Mesenchymal stem cell (in vitro differentiated cells and primary cell): ENCODE data around the gene TMEM150C.
"Not testable (repeated sequence)": the region's sequence is repeated elsewhere in the genome, so short reads cannot be mapped to it uniquely, and the experiment has no call there.

ENCODE experiments used
- DNase-seq: peaks from one replicate; pipeline ENCODE4 v3.0.0-alpha.2; 2013
- H2AFZ ChIP-seq: one replicate; pipeline ENCODE4 v1.6.1; 2013; ENCODE audit warnings: low read depth, mild to moderate bottlenecking, control low read depth, inconsistent platforms, low read length, moderate library complexity
- H2AK5ac ChIP-seq: 2 replicates; pipeline ENCODE4 v1.6.1; 2013; ENCODE audit warnings: low read length, moderate library complexity, mild to moderate bottlenecking, inconsistent platforms; ENCODE audit not compliant: severe bottlenecking
- H2BK120ac ChIP-seq: one replicate; pipeline ENCODE4 v1.6.1; 2013; ENCODE audit warnings: low read depth, mild to moderate bottlenecking, inconsistent platforms, low read length, moderate library complexity
- H2BK12ac ChIP-seq, 2 experiments: one replicate each; pipeline ENCODE4 v1.6.1; 2013; ENCODE audit warnings: inconsistent platforms in 2 of 2, low read length in 2 of 2, mild to moderate bottlenecking in 2 of 2, moderate library complexity in 2 of 2, control low read depth in 1 of 2
- H2BK15ac ChIP-seq: one replicate; pipeline ENCODE4 v1.6.1; 2013; ENCODE audit warnings: mild to moderate bottlenecking, low read depth, inconsistent platforms; ENCODE audit not compliant: poor library complexity, severe bottlenecking
- H2BK5ac ChIP-seq: 2 replicates; pipeline ENCODE4 v1.6.1; 2013; ENCODE audit warnings: low read depth, mild to moderate bottlenecking, low read length, control low read depth, inconsistent platforms; ENCODE audit not compliant: poor library complexity, severe bottlenecking
- H3K14ac ChIP-seq, 2 experiments: one replicate each; pipeline ENCODE4 v1.6.1; 2013; ENCODE audit warnings: inconsistent platforms in 2 of 2, low read length in 2 of 2, control low read depth in 1 of 2, mild to moderate bottlenecking in 1 of 2, moderate library complexity in 1 of 2
- H3K18ac ChIP-seq, 2 experiments: one replicate each; pipeline ENCODE4 v1.6.1; 2013; ENCODE audit warnings: inconsistent platforms in 2 of 2, low read length in 2 of 2, control low read depth in 1 of 2, low read depth in 1 of 2, mild to moderate bottlenecking in 1 of 2
- H3K23ac ChIP-seq, 2 experiments: one replicate each; pipeline ENCODE4 v1.6.1; 2013; ENCODE audit warnings: inconsistent platforms in 2 of 2, low read length in 2 of 2, mild to moderate bottlenecking in 2 of 2, moderate library complexity in 2 of 2, control low read depth in 1 of 2
- H3K27ac ChIP-seq: 2 replicates; pipeline ENCODE4 v1.5.1; 2013; ENCODE audit warnings: mild to moderate bottlenecking, moderate library complexity, low read length, control low read depth, inconsistent platforms; ENCODE audit not compliant: poor library complexity, severe bottlenecking
- H3K27me3 ChIP-seq, 2 experiments: 2 replicates each; pipeline versions ENCODE4 v1.6.1 to v1.7.0; 2013; ENCODE audit warnings: low read length in 2 of 2, mild to moderate bottlenecking in 2 of 2, moderate library complexity in 2 of 2, control low read depth in 1 of 2, inconsistent platforms in 1 of 2; ENCODE audit not compliant: control insufficient read depth in 1 of 2, insufficient read depth in 1 of 2
- H3K36me3 ChIP-seq, 2 experiments: 2 replicates each; pipeline versions ENCODE4 v1.6.1 to v1.7.0; 2013; ENCODE audit warnings: low read length in 2 of 2, control low read depth in 1 of 2, inconsistent platforms in 1 of 2, low read depth in 1 of 2, mild to moderate bottlenecking in 1 of 2; ENCODE audit not compliant: insufficient read depth in 2 of 2, control insufficient read depth in 1 of 2
- H3K4ac ChIP-seq, 2 experiments: one replicate each; pipeline ENCODE4 v1.6.1; 2013; ENCODE audit warnings: inconsistent platforms in 2 of 2, low read length in 2 of 2, mild to moderate bottlenecking in 2 of 2, moderate library complexity in 2 of 2, control low read depth in 1 of 2, low read depth in 1 of 2
- H3K4me1 ChIP-seq: 2 replicates; pipeline ENCODE4 v1.6.1; 2013; ENCODE audit warnings: low read depth, low read length, control low read depth; ENCODE audit not compliant: control insufficient read depth, insufficient read depth
- H3K4me2 ChIP-seq: 2 replicates; pipeline ENCODE4 v1.6.1; 2013; ENCODE audit warnings: low read length, mild to moderate bottlenecking, inconsistent platforms; ENCODE audit not compliant: poor library complexity, severe bottlenecking
- H3K4me3 ChIP-seq, 2 experiments: 2 replicates each; pipeline versions ENCODE4 v1.5.1 to v1.7.0; 2013; ENCODE audit warnings: low read length in 2 of 2, mild to moderate bottlenecking in 2 of 2, control low read depth in 1 of 2, low read depth in 1 of 2; ENCODE audit not compliant: insufficient read depth in 1 of 2
- H3K79me1 ChIP-seq: replicated peaks from 2 replicates; pipeline ENCODE4 v1.6.1; 2013; ENCODE audit warnings: mild to moderate bottlenecking, control low read depth, low read length, inconsistent platforms; ENCODE audit not compliant: poor library complexity, severe bottlenecking
- H3K9ac ChIP-seq: 2 replicates; pipeline ENCODE4 v1.7.0; 2013; ENCODE audit warnings: mild to moderate bottlenecking, low read length, moderate library complexity
- H3K9me3 ChIP-seq: 2 replicates; pipeline ENCODE4 v1.7.0; 2013; ENCODE audit warnings: mild to moderate bottlenecking, low read length; ENCODE audit not compliant: control insufficient read depth
- H4K8ac ChIP-seq: one replicate; pipeline ENCODE4 v1.6.1; 2013; ENCODE audit warnings: inconsistent platforms, mild to moderate bottlenecking, low read length, moderate library complexity
- H4K91ac ChIP-seq: one replicate; pipeline ENCODE4 v1.6.1; 2013; ENCODE audit warnings: mild to moderate bottlenecking, low read length, inconsistent platforms
- WGBS: methylation state at CpG from one replicate; pipeline ENCODE4 v1.1.7; 2013; ENCODE audit warnings: mixed read lengths; 5-methylcytosine and 5-hydroxymethylcytosine counted together

The TMEM150C gene

DNA sequence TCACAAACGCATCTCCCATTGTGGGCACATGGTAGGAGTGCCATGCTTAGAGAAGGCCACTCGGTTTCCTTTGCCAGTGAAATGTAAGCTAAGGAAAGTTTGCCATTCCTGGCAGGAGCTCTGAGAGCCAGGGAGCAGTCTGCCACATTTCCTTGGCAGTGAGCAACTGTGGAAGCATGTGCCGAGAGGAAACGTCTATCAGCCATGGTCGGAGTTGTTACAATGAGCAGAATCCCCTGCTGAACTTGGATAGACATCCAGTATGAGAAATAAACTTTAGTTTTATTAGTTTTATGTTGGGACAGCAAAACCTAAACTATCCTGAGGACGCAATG is 80.3 kb downstream of the TMEM150C start:
- Histone ChIP-seq H3K18ac (no peak overlapping the region), H3K4me3 (no peak overlapping the region), H3K4me1 (no peaks in the 10 kb centered on the region), H3K27ac (no peak overlapping the region), H2BK120ac (no peak overlapping the region), H2BK5ac (no peak overlapping the region), H3K9ac (no peak overlapping the region), H3K79me1 (no peaks in the 10 kb centered on the region), H3K36me3 (peaks cover 0 to 8% of the 10 kb centered on the region in 2 experiments), H3K23ac (no peak overlapping the region), H4K91ac (no peak overlapping the region), H3K4me2 (no peak overlapping the region), H2BK15ac (no peak overlapping the region), H3K4ac (no peak overlapping the region), H4K8ac (no peak overlapping the region), H2AK5ac (no peak overlapping the region), H3K14ac (no peak overlapping the region), H2BK12ac (no peak overlapping the region), H3K27me3 (no peaks in the 10 kb centered on the region), H3K9me3 (no peaks in the 10 kb centered on the region), H2AFZ (no peak overlapping the region)
- no peak for DNase-seq
- 95% methylated on average over 5 of the region's 6 CpGs for WGBS

- no peak for DNase-seq
- Histone ChIP-seq H4K8ac (no peak overlapping the region), H3K27ac (no peak overlapping the region), H2AK5ac (no peak overlapping the region), H3K27me3 (no peaks in the 10 kb centered on the region), H3K14ac (no peak overlapping the region), H3K23ac (no peak overlapping the region), H3K79me1 (no peaks in the 10 kb centered on the region), H4K91ac (no peak overlapping the region), H3K36me3 (peaks cover 0 to 8% of the 10 kb centered on the region in 2 experiments), H3K4me3 (no peak overlapping the region), H2BK15ac (no peak overlapping the region), H3K4me1 (no peaks in the 10 kb centered on the region), H3K18ac (no peak overlapping the region), H3K9ac (no peak overlapping the region), H3K4ac (no peak overlapping the region), H3K4me2 (no peak overlapping the region), H2BK120ac (no peak overlapping the region), H2BK12ac (no peak overlapping the region), H3K9me3 (no peaks in the 10 kb centered on the region), H2BK5ac (no peak overlapping the region), H2AFZ (no peak overlapping the region)
- 96% methylated on average over 10 of the region's 10 CpGs for WGBS
Measured at GRCh38 chr4:82480771-82481505, 80.8 kb downstream of the TMEM150C start.

DNA sequence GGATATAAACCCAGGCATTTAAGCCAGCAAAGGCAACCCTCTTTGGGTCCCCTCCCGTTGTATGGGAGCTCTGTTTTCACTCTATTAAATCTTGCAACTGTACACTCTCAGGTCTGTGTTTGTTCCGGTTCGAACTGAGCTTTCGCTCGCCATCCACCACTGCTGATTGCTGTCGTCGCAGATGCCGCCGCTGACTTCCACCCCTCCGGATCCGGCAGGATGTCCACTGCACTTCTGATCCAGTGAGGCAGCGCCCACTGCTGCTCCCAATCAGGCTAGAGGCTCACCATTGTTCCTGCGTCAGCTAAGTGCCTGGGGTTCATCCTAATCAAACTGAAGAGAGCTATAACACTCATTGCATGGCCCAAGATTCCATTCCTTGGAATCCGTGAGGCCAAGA is 82.2 kb downstream of the TMEM150C start:
- Histone ChIP-seq H3K4me3 (no peak overlapping the region), H3K9ac (no peak overlapping the region), H3K36me3 (peaks cover 0 to 8% of the 10 kb centered on the region in 2 experiments), H3K4me2 (no peak overlapping the region), H3K79me1 (no peaks in the 10 kb centered on the region), H3K23ac (no peak overlapping the region), H3K27me3 (no peaks in the 10 kb centered on the region), H3K18ac (no peak overlapping the region), H2BK12ac (no peak overlapping the region), H3K14ac (no peak overlapping the region), H3K9me3 (no peaks in the 10 kb centered on the region), H2AFZ (no peak overlapping the region), H2BK120ac (no peak overlapping the region), H4K91ac (no peak overlapping the region), H2BK5ac (no peak overlapping the region), H2AK5ac (no peak overlapping the region), H3K4me1 (no peaks in the 10 kb centered on the region), H3K27ac (no peak overlapping the region), H3K4ac (no peak overlapping the region), H4K8ac (no peak overlapping the region), H2BK15ac (no peak overlapping the region)
- 94% methylated on average over 14 of the region's 14 CpGs for WGBS
- no peak for DNase-seq

- not testable (repeated sequence) for H3K9me3 ChIP-seq, H3K4me2 ChIP-seq, H2BK12ac ChIP-seq, H2AFZ ChIP-seq, H3K4me3 ChIP-seq, H4K8ac ChIP-seq, H3K14ac ChIP-seq, H3K27ac ChIP-seq, DNase-seq, H2BK120ac ChIP-seq, H2AK5ac ChIP-seq, H3K79me1 ChIP-seq, H3K18ac ChIP-seq, H3K4me1 ChIP-seq, H3K23ac ChIP-seq, H2BK5ac ChIP-seq, H3K4ac ChIP-seq, H3K9ac ChIP-seq, H3K36me3 ChIP-seq, H4K91ac ChIP-seq, H2BK15ac ChIP-seq, H3K27me3 ChIP-seq
- 93% methylated on average over 9 of the region's 9 CpGs for WGBS
Measured at GRCh38 chr4:82477469-82477868, 84.3 kb downstream of the TMEM150C start.
